ENCODE results near the gene ESYT3. TPM values are rescaled to one million over a fixed set of nuclear protein-coding genes. Genes with fewer than 3 reads are reported as not detected.

The ESYT3 gene
- total RNA-seq, 1 donor, result 0.72 TPM

- Histone ChIP-seq H3K4me3 (ENCODE audit: insufficient read depth, low read length) (peak overlapping the region; percentile 38), H3K4me1 (ENCODE audit: insufficient read depth, low read length) (peaks cover 24% of the 10 kb centered on the region), H3K9me3 (ENCODE audit: low read depth, low read length) (no peaks in the 10 kb centered on the region), H3K79me2 (ENCODE audit: insufficient read depth, low read length) (peaks cover 32% of the 10 kb centered on the region), H3K27ac (ENCODE audit: low read depth, low read length) (peak overlapping the region; percentile 97), H4K20me1 (ENCODE audit: insufficient read depth, low read length) (peaks cover 5% of the 10 kb centered on the region), H3K36me3 (ENCODE audit: insufficient read depth, low read length) (no peaks in the 10 kb centered on the region), H3K4me2 (ENCODE audit: insufficient read depth, low read length) (peak overlapping the region; percentile 71), H2AFZ (ENCODE audit: low read length) (peak overlapping the region; percentile 40), H3K27me3 (ENCODE audit: insufficient read depth, low read length) (no peaks in the 10 kb centered on the region)
- peak; percentile 85 for DNase-seq (ENCODE audit: insufficient read length, low spot score, missing footprints)
- no peak for TF ChIP-seq CTCF (IDR thresholded peaks at IDR 0.05; ENCODE audit: extremely low read depth, low read depth, low read length)
Measured at GRCh38 chr3:138389841-138390581, 44.4 kb upstream of the ESYT3 start.

GRCh38 chr3:138390582-138390932, 43.9 kb upstream of the ESYT3 start:
- DNase-seq (ENCODE audit: insufficient read length, low spot score, missing footprints), result no peak
- Histone ChIP-seq H3K4me3 (ENCODE audit: insufficient read depth, low read length) (no peak overlapping the region), H3K79me2 (ENCODE audit: insufficient read depth, low read length) (peaks cover 32% of the 10 kb centered on the region), H3K27ac (ENCODE audit: low read depth, low read length) (peak overlapping the region; percentile 97), H3K9me3 (ENCODE audit: low read depth, low read length) (no peaks in the 10 kb centered on the region), H3K4me2 (ENCODE audit: insufficient read depth, low read length) (peak overlapping the region; percentile 71), H3K4me1 (ENCODE audit: insufficient read depth, low read length) (peaks cover 24% of the 10 kb centered on the region), H2AFZ (ENCODE audit: low read length) (peak overlapping the region; percentile 40), H3K36me3 (ENCODE audit: insufficient read depth, low read length) (no peaks in the 10 kb centered on the region), H3K27me3 (ENCODE audit: insufficient read depth, low read length) (no peaks in the 10 kb centered on the region), H4K20me1 (ENCODE audit: insufficient read depth, low read length) (peaks cover 8% of the 10 kb centered on the region)
- no peak for TF ChIP-seq CTCF (IDR thresholded peaks at IDR 0.05; ENCODE audit: extremely low read depth, low read depth, low read length)

- Histone ChIP-seq H3K4me2 (ENCODE audit: insufficient read depth, low read length) (no peak overlapping the region), H3K36me3 (ENCODE audit: insufficient read depth, low read length) (peaks cover 11% of the 10 kb centered on the region), H3K4me3 (ENCODE audit: insufficient read depth, low read length) (no peak overlapping the region), H3K9me3 (ENCODE audit: low read depth, low read length) (no peaks in the 10 kb centered on the region), H3K27me3 (ENCODE audit: insufficient read depth, low read length) (no peaks in the 10 kb centered on the region), H3K4me1 (ENCODE audit: insufficient read depth, low read length) (peaks cover 20% of the 10 kb centered on the region), H2AFZ (ENCODE audit: low read length) (no peak overlapping the region), H3K79me2 (ENCODE audit: insufficient read depth, low read length) (peaks cover 23% of the 10 kb centered on the region), H4K20me1 (ENCODE audit: insufficient read depth, low read length) (peaks cover 19% of the 10 kb centered on the region), H3K27ac (ENCODE audit: low read depth, low read length) (no peak overlapping the region)
- TF ChIP-seq CTCF (IDR thresholded peaks at IDR 0.05; ENCODE audit: extremely low read depth, low read depth, low read length), result no peak
- DNase-seq (ENCODE audit: insufficient read length, low spot score, missing footprints), result no peak
Measured at GRCh38 chr3:138394156-138394555, 40.3 kb upstream of the ESYT3 start.

- no peaks in the 10 kb centered on the region for H3K9me3 ChIP-seq (ENCODE audit: low read depth, low read length)
- H3K4me1 ChIP-seq (ENCODE audit: insufficient read depth, low read length), result peaks cover 15% of the 10 kb centered on the region
- no peak overlapping the region for H3K4me3 ChIP-seq (ENCODE audit: insufficient read depth, low read length)
- no peak overlapping the region for H3K27ac ChIP-seq (ENCODE audit: low read depth, low read length)
- H3K27me3 ChIP-seq (ENCODE audit: insufficient read depth, low read length), result no peaks in the 10 kb centered on the region
- TF ChIP-seq CTCF (IDR thresholded peaks at IDR 0.05; ENCODE audit: extremely low read depth, low read depth, low read length), result no peak
- peaks cover 13% of the 10 kb centered on the region for H3K36me3 ChIP-seq (ENCODE audit: insufficient read depth, low read length)
- H3K4me2 ChIP-seq (ENCODE audit: insufficient read depth, low read length), result no peak overlapping the region
- H4K20me1 ChIP-seq (ENCODE audit: insufficient read depth, low read length), result peaks cover 19% of the 10 kb centered on the region
- DNase-seq (ENCODE audit: insufficient read length, low spot score, missing footprints), result no peak
- peaks cover 18% of the 10 kb centered on the region for H3K79me2 ChIP-seq (ENCODE audit: insufficient read depth, low read length)
- H2AFZ ChIP-seq (ENCODE audit: low read length), result no peak overlapping the region
Measured at GRCh38 chr3:138394686-138395085, 39.7 kb upstream of the ESYT3 start.

All from osteoblast (primary cell).